HepG2 (cell line): ENCODE results near the gene MTFR1L. TPM values are rescaled to one million over a fixed set of nuclear protein-coding genes. Genes with fewer than 3 reads are reported as not detected.

ENCODE experiments used
- BRD4 ChIP-seq: sonication (generic); formaldehyde crosslinking; IDR thresholded peaks from 2 replicates; pipeline ENCODE4 v1.4.0; 2020; ENCODE audit warnings: missing genetic modification reagents
- FOXP1 ChIP-seq, 2 experiments: fragments of 450-650 bp in 1 of 2; IDR thresholded peaks; 2 replicates each; pipeline ENCODE4 v1.6.1; 2017 to 2018; ENCODE audit warnings: antibody characterized with exemption in 1 of 2
- MLX ChIP-seq: IDR thresholded peaks from 2 replicates; pipeline ENCODE4 v1.6.1; 2016
- MTF2 ChIP-seq: sonication (generic); formaldehyde crosslinking; IDR thresholded peaks from 2 replicates; pipeline ENCODE4 v1.5.0; 2020; ENCODE audit warnings: missing genetic modification reagents, borderline replicate concordance
- RARG ChIP-seq: sonication (generic); formaldehyde crosslinking; IDR thresholded peaks from 2 replicates; pipeline ENCODE4 v1.4.0; 2020; ENCODE audit warnings: low read depth, mild to moderate bottlenecking, missing genetic modification reagents
- SRSF4 ChIP-seq: fragments of 200-400 bp; formaldehyde crosslinking; IDR thresholded peaks from one replicate; pipeline ENCODE4 v1.6.1; 2018; ENCODE audit warnings: mild to moderate bottlenecking, low read depth, low read length, moderate library complexity; ENCODE audit not compliant: poor library complexity, severe bottlenecking
- SSRP1 ChIP-seq: IDR thresholded peaks from 2 replicates; pipeline ENCODE4 v1.6.1; 2016; ENCODE audit warnings: control low read depth
- ZBTB20 ChIP-seq: sonication (generic); formaldehyde crosslinking; IDR thresholded peaks from 2 replicates; pipeline ENCODE4 v1.8.1; 2023; ENCODE audit warnings: missing genetic modification reagents, low read depth, mild to moderate bottlenecking, borderline replicate concordance
- ZBTB49 ChIP-seq: sonication (generic); formaldehyde crosslinking; IDR thresholded peaks from 2 replicates; pipeline ENCODE4 v1.4.0; 2020; ENCODE audit warnings: missing genetic modification reagents, borderline replicate concordance
- ZNF292 ChIP-seq: sonication (generic); formaldehyde crosslinking; IDR thresholded peaks from 2 replicates; pipeline ENCODE4 v1.8.1; 2022; ENCODE audit warnings: mild to moderate bottlenecking, low read depth, missing genetic modification reagents, borderline replicate concordance
- ZNF513 ChIP-seq: sonication (generic); formaldehyde crosslinking; conservative IDR thresholded peaks from 2 replicates; pipeline ENCODE4 v1.5.0; 2020; ENCODE audit warnings: missing genetic modification reagents
- ZSCAN12 ChIP-seq: sonication (generic); formaldehyde crosslinking; IDR thresholded peaks from 2 replicates; pipeline ENCODE4 v1.9.0; 2021; ENCODE audit warnings: mild to moderate bottlenecking, missing genetic modification reagents
- polyA plus RNA-seq, 8 experiments: library from polyadenylated mRNA; depleted of rRNA in 3 of 8; stranded (reverse) in 7 of 8; unstranded in 1 of 8; fragments of >200 nt; fragmentation: Illumina TruSeq in 4 of 8; extraction: Trizol in 4 of 8; gene quantifications; 2 replicates each; pipeline versions ENCODE4 v1.2.1 to v1.2.3, GENCODE V29; 2011 to 2016; ENCODE audit warnings: low read depth in 4 of 8, missing spikeins in 1 of 8, mixed read lengths in 1 of 8; ENCODE audit not compliant: insufficient read depth in 1 of 8
- total RNA-seq, 5 experiments: library from RNA; depleted of rRNA; stranded (reverse); fragments of >200 nt; fragmentation: Illumina TruSeq; extraction: Trizol; gene quantifications; 2 replicates each; pipeline ENCODE4 v1.2.3, GENCODE V29; 2016; ENCODE audit warnings: low read depth in 1 of 5
- TF ChIP-seq, protein P1 (sequence below): sonication (generic); formaldehyde crosslinking; IDR thresholded peaks from 2 replicates; pipeline ENCODE4 v1.5.0; 2020; ENCODE audit warnings: mild to moderate bottlenecking, missing genetic modification reagents
- TF ChIP-seq, protein P2 (sequence below): sonication (generic); formaldehyde crosslinking; IDR thresholded peaks from 2 replicates; pipeline ENCODE4 v1.9.0; 2021; ENCODE audit warnings: mild to moderate bottlenecking, missing genetic modification reagents

MTFR1L gene
- total and polyA plus RNA-seq, 2 of the 13 experiments (the other 11 are each of a cell fraction or from before 2014, with no cell fraction given) = 38.0 to 55.7 TPM

GRCh38 chr1:25819491-25820246 lies at the start of gene MTFR1L (continued):
- no peak for TF ChIP-seq ZSCAN12 (CRISPR knock-in tag)
- TF ChIP-seq SSRP1 (CRISPR knock-in tag) = no peak
- TF ChIP-seq SRSF4 = no peak
- TF ChIP-seq BRD4 (CRISPR knock-in tag) = peak; percentile 8; the same call in 1 of the 2 replicates
- TF ChIP-seq, protein P1, sequence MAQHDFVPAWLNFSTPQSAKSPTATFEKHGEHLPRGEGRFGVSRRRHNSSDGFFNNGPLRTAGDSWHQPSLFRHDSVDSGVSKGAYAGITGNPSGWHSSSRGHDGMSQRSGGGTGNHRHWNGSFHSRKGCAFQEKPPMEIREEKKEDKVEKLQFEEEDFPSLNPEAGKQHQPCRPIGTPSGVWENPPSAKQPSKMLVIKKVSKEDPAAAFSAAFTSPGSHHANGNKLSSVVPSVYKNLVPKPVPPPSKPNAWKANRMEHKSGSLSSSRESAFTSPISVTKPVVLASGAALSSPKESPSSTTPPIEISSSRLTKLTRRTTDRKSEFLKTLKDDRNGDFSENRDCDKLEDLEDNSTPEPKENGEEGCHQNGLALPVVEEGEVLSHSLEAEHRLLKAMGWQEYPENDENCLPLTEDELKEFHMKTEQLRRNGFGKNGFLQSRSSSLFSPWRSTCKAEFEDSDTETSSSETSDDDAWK = no peak
- TF ChIP-seq RARG (CRISPR knock-in tag) = no peak
- TF ChIP-seq MTF2 (CRISPR knock-in tag) = no peak; the same call in 1 of the 2 replicates
- no peak for TF ChIP-seq FOXP1 (IDR thresholded peaks at IDR 0.05)
- TF ChIP-seq FOXP1 (CRISPR knock-in tag; IDR thresholded peaks at IDR 0.05) = 0 out of 2 replicates have a peak, but pooled peaks have one; percentile 4
- TF ChIP-seq, protein P2, sequence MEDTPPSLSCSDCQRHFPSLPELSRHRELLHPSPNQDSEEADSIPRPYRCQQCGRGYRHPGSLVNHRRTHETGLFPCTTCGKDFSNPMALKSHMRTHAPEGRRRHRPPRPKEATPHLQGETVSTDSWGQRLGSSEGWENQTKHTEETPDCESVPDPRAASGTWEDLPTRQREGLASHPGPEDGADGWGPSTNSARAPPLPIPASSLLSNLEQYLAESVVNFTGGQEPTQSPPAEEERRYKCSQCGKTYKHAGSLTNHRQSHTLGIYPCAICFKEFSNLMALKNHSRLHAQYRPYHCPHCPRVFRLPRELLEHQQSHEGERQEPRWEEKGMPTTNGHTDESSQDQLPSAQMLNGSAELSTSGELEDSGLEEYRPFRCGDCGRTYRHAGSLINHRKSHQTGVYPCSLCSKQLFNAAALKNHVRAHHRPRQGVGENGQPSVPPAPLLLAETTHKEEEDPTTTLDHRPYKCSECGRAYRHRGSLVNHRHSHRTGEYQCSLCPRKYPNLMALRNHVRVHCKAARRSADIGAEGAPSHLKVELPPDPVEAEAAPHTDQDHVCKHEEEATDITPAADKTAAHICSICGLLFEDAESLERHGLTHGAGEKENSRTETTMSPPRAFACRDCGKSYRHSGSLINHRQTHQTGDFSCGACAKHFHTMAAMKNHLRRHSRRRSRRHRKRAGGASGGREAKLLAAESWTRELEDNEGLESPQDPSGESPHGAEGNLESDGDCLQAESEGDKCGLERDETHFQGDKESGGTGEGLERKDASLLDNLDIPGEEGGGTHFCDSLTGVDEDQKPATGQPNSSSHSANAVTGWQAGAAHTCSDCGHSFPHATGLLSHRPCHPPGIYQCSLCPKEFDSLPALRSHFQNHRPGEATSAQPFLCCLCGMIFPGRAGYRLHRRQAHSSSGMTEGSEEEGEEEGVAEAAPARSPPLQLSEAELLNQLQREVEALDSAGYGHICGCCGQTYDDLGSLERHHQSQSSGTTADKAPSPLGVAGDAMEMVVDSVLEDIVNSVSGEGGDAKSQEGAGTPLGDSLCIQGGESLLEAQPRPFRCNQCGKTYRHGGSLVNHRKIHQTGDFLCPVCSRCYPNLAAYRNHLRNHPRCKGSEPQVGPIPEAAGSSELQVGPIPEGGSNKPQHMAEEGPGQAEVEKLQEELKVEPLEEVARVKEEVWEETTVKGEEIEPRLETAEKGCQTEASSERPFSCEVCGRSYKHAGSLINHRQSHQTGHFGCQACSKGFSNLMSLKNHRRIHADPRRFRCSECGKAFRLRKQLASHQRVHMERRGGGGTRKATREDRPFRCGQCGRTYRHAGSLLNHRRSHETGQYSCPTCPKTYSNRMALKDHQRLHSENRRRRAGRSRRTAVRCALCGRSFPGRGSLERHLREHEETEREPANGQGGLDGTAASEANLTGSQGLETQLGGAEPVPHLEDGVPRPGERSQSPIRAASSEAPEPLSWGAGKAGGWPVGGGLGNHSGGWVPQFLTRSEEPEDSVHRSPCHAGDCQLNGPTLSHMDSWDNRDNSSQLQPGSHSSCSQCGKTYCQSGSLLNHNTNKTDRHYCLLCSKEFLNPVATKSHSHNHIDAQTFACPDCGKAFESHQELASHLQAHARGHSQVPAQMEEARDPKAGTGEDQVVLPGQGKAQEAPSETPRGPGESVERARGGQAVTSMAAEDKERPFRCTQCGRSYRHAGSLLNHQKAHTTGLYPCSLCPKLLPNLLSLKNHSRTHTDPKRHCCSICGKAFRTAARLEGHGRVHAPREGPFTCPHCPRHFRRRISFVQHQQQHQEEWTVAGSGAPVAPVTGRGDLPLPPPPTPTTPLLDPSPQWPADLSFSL = no peak
- no peak for TF ChIP-seq ZNF292
- TF ChIP-seq ZBTB49 (CRISPR knock-in tag) = no peak
- no peak for TF ChIP-seq ZNF513 (CRISPR knock-in tag)
- 0 out of 2 replicates have a peak, but pooled peaks have one; percentile 10 for TF ChIP-seq MLX (CRISPR knock-in tag)
- no peak for TF ChIP-seq ZBTB20 (CRISPR knock-in tag)
